Measurements from ENCODE around the gene SPRY4. TPM values are rescaled to one million over a fixed set of nuclear protein-coding genes. Genes with fewer than 3 reads are reported as not detected.

SPRY4 gene
- total RNA-seq, 4 donors from 2014 or later: 15.4 to 29.0 (median 24.5) TPM

- Histone ChIP-seq H3K27me3 (peaks cover 0 to 5% (median 0%) of the 10 kb centered on the region in 4 donors), H3K27ac (replicated peaks in 1 of 4) (peak overlapping the region; percentile 85 to 96 (median 88)), H3K9me3 (no peaks in the 10 kb centered on the region), H3K4me3 (peak overlapping the region; percentile 43 to 74 (median 64)), H3K4me1 (peaks cover 36 to 92% (median 88%) of the 10 kb centered on the region in 4 donors), H3K36me3 (no peaks in the 10 kb centered on the region)
- TF ChIP-seq POLR2A (IDR thresholded peaks at IDR 0.05; ENCODE audit: low read depth): no peak
- no peak for TF ChIP-seq POLR2AphosphoS5 (IDR thresholded peaks at IDR 0.05)
- no peak for DNase-seq (ENCODE audit: extremely low spot score)
- WGBS: 60% methylated on average over 4 of the region's 4 CpGs
- intact Hi-C loops (cut with DNase I): loop anchor here (10.0 kb wide), 1 partner anchor 166 kb away; no protein-coding TSS in a partner anchor
These were observed 4.4 kb downstream of the SPRY4 start for GRCh38 chr5:142320430-142320738.

DNA sequence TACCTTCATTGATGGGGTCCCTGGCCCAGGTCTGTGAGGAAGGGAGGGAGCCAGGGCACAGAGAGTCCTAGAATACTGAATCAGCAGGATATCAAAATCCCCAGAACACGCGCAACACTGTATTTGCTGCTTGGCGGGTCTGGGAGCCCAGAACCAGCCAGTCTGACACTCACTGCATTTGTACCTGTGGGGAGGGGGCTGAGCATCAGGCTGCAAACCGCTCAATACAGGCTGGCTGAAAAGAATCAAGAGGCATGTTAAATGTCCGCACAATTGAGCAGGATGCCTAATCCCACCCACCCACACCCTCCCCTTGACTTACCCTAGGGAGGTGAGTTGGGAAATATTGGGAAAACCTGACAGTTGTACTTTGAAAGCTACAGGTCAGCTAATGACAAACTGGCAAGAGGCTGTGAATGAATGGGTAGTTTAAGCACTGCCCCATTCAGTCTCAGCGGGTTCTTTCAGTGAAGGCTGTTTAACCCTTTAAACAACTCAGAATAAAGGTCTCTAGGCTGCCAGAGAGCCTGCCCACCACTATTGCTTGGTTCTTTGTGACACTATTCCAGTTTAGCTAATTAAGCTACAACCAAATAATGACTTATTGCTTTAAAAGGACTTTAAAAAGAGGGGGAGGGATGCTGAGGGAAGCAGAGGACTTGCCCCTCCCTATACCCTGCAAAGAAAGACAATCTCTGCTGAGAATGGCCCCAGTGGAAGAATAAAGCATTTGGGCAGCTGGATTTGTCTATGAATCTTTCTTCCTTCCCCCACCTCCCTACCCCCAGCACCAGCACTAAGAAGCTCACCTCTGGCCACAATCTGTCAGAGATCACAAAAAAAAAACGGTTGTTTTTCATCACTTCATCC, 5.0 kb downstream of the SPRY4 start:
- H3K4me1 ChIP-seq: peaks cover 39 to 94% (median 88%) of the 10 kb centered on the region in 4 donors
- peaks cover 0 to 3% (median 0%) of the 10 kb centered on the region in 4 donors for H3K36me3 ChIP-seq
- peak overlapping the region; percentile 85 to 96 (median 88) for H3K27ac ChIP-seq (replicated peaks in 1 of 4)
- DNase-seq (ENCODE audit: extremely low spot score): no peak
- TF ChIP-seq, protein P1, sequence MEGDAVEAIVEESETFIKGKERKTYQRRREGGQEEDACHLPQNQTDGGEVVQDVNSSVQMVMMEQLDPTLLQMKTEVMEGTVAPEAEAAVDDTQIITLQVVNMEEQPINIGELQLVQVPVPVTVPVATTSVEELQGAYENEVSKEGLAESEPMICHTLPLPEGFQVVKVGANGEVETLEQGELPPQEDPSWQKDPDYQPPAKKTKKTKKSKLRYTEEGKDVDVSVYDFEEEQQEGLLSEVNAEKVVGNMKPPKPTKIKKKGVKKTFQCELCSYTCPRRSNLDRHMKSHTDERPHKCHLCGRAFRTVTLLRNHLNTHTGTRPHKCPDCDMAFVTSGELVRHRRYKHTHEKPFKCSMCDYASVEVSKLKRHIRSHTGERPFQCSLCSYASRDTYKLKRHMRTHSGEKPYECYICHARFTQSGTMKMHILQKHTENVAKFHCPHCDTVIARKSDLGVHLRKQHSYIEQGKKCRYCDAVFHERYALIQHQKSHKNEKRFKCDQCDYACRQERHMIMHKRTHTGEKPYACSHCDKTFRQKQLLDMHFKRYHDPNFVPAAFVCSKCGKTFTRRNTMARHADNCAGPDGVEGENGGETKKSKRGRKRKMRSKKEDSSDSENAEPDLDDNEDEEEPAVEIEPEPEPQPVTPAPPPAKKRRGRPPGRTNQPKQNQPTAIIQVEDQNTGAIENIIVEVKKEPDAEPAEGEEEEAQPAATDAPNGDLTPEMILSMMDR (IDR thresholded peaks at IDR 0.05): no peak
- TF ChIP-seq POLR2A (IDR thresholded peaks at IDR 0.05; ENCODE audit: low read depth): no peak
- no peak for TF ChIP-seq POLR2AphosphoS5 (IDR thresholded peaks at IDR 0.05)
- TF ChIP-seq EP300 (IDR thresholded peaks at IDR 0.05): no peak
- no peaks in the 10 kb centered on the region for H3K9me3 ChIP-seq
- intact Hi-C loops (cut with DNase I): loop anchor here (10.0 kb wide), 2 partner anchors 105 to 165 kb away; no protein-coding TSS in a partner anchor
- H3K4me3 ChIP-seq: peak overlapping the region; percentile 43 to 74 (median 64)
- WGBS: 57% methylated on average over 5 of the region's 7 CpGs
- H3K27me3 ChIP-seq: peaks cover 0 to 5% (median 0%) of the 10 kb centered on the region in 4 donors

DNA sequence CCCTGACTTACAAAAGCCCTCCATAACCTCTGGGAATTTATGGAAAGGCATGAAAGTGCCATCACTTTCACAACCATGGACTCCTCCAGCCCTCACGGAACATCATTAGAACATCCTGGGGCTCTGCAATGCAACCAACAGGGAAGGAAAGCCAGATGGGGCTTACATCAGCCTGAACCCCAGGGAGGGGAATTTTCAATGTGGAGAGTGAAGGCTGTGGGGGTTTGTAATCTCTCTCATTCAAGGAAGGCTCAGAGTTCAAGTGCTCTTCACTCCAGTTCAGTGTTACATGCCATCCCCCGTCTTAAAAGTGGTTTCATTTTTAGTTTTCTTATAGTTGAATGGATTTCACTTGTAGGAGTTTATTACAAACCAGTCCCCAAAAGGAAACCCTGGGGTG, 5.7 kb downstream of the SPRY4 start:
- DNase-seq (ENCODE audit: extremely low spot score): no peak
- TF ChIP-seq EP300 (IDR thresholded peaks at IDR 0.05): no peak
- TF ChIP-seq, protein P1 (IDR thresholded peaks at IDR 0.05): no peak
- no peak for TF ChIP-seq POLR2A (IDR thresholded peaks at IDR 0.05; ENCODE audit: low read depth)
- no peak for TF ChIP-seq POLR2AphosphoS5 (IDR thresholded peaks at IDR 0.05)
- Histone ChIP-seq H3K36me3 (peaks cover 0 to 9% (median 6%) of the 10 kb centered on the region in 4 donors), H3K27ac (replicated peaks in 1 of 4) (peak overlapping the region in 3 of 4 donors; percentile 33 to 85 (median 53)), H3K4me3 (peak overlapping the region; percentile 1 to 74 (median 20)), H3K27me3 (peaks cover 0 to 1% (median 0%) of the 10 kb centered on the region in 4 donors), H3K4me1 (peaks cover 43 to 95% (median 90%) of the 10 kb centered on the region in 4 donors), H3K9me3 (no peaks in the 10 kb centered on the region)
- WGBS: 81% methylated on average over 2 of the region's 2 CpGs
- intact Hi-C loops (cut with DNase I): loop anchor here (10.0 kb wide), 1 partner anchor 104 kb away; no protein-coding TSS in a partner anchor

DNA sequence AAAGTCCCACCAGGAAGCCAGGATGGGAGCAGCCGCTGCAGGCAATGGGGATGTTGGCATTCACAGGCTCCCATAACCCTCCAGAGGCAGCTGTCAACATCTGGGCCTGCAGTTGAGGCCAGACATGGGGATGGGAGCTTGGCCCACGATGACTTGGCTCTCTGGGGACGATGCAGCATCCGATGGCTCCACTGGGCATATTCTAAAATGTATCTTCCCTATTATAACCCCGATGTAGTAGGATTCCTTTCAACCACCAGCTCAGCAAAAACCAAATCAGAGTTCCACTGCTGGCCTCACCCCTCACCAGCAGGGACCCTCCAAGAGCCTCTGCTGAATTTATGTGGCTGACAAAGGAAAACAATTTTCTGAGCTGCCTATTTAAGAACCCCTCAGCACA, 7.1 kb downstream of the SPRY4 start:
- 76% methylated on average over 5 of the region's 5 CpGs for WGBS
- intact Hi-C loops (cut with DNase I): loop anchor here (10.0 kb wide), 1 partner anchor 103 kb away; no protein-coding TSS in a partner anchor

More for the DNA sequence above, 7.1 kb downstream of the SPRY4 start:
- Histone ChIP-seq H3K4me1 (peaks cover 54 to 94% (median 90%) of the 10 kb centered on the region in 4 donors), H3K27ac (replicated peaks in 1 of 4) (peak overlapping the region in 2 of 4 donors; percentile 35), H3K9me3 (no peaks in the 10 kb centered on the region), H3K4me3 (no peak overlapping the region), H3K36me3 (peaks cover 0 to 21% (median 8%) of the 10 kb centered on the region in 4 donors), H3K27me3 (no peaks in the 10 kb centered on the region)
- TF ChIP-seq POLR2A (IDR thresholded peaks at IDR 0.05; ENCODE audit: low read depth): no peak
- TF ChIP-seq, protein P1 (IDR thresholded peaks at IDR 0.05): peak in 1 of 3 experiments; percentile 11
- DNase-seq (ENCODE audit: extremely low spot score): no peak

All from esophagus muscularis mucosa (tissue), 4 donors.